Fibroblast of skin of right biceps (primary cell): Measurements from ENCODE around the gene CDR2.
"Not testable (repeated sequence)": the region's sequence is repeated elsewhere in the genome, so short reads cannot be mapped to it uniquely, and the experiment has no call there.

Experiments
- DNase-seq: peaks from one replicate; pipeline ENCODE4 v3.0.0-alpha.2; 2013

Gene CDR2

DNA sequence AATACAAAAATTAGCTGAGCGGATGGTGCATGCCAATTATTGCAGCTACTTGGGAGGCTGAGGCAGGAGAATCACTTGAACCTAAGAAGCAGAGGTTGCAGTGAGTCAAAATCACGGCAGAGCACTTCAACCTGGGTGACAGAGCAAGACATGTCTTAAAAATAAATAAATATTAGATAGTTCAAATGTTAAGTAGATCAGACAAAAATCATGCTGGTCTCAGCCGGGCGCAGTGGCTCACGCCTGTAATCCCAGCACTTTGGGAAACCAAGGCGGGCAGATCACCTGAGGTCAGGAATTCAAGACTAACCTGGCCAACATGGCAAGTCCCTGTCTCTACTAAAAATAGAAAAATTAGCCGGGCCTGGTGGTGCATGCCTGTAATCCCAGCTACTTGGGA is 73.0 kb downstream of the CDR2 start:
- not testable (repeated sequence) for DNase-seq

- peak; percentile 36 for DNase-seq
Observed at GRCh38 chr16:22300427-22301071, 73.9 kb downstream of the CDR2 start.

DNA sequence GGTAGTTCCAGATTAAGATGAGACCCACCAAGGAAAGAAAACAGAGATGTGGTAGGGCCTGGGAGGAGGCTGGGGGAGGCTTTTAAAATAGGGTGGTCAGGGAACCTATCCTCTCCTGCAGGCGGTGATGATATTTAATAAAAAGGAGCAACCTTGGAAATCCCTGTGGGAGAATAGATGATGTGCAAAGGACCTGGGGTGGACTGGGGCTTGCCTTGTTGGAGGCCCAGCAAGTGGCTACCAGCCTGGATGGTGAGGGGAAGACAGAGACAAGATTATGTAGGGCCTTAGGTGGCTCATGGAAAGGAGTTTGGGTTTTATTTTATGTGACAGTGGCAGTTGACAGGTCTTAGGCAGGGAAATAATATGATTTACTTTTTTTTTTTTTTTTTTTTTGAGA is 75.4 kb downstream of the CDR2 start:
- DNase-seq = no peak

DNA sequence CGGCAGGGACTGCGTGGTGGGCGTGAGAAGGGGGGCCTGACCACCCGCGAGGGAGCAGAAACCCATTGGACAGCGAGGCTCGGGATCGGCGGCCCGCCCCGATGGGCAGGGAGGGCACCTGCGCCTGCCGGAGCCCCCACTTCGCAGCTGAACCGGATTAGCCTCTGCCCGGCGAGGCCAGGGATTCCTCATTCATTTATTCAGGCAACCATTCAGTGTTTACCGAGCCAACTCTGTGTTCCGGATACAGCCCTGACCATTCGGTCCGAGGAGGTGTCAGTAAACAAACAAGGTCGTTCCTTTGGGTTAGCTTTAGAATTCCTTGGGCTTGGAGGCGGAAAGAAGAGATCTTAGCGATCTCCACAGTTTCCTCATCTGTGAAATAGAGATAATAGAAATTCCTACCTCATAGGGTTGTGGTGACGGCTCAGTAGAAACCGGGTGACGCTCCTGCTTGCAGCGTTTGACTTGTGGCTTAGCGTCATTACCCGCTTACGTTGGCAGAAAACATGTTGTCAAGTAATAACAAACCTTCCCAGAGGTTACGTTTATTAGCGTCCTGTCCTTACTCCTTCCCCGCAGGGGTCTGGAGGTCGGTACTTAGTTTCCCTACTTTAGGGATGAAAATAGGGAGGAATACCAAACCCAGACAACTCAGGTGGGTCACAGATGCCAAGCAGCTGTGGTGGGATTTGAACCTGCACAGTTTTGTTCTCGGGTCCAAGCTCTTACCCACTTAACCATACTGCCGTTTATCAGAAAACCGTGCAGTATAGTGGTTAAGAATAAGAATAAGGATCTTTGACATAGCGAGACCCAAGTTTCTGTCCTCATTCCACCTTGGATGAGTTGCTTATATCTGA is 76.3 kb downstream of the CDR2 start:
- peak; percentile 97 for DNase-seq

GRCh38 chr16:22297114-22297870 is 77.1 kb downstream of the CDR2 start, which contains the start of gene POLR3E:
POLR3E (plus strand) TSS chr16:22297409; CDS start chr16:22302969, 5,560 bp downstream.
- DNase-seq = peak; percentile 97

- no peak for DNase-seq
Observed at GRCh38 chr16:22296225-22297113, 78.0 kb downstream of the CDR2 start.
